Activated CD4-positive, alpha-beta T cell treated with anti-CD3 and anti-CD28 coated beads, Interleukin-2, amount 10 ng/mL, durations not matched to agents 7 days and 5 days (primary cell): ENCODE results near the gene SERPINA3. TPM values are rescaled to one million over a fixed set of nuclear protein-coding genes. Genes with fewer than 3 reads are reported as not detected.

Experiments
- CTCF ChIA-PET: fragments of 350-600 bp; sonication (Branson Sonifier 250); formaldehyde crosslinking; loops from one replicate; lab custom pipeline; 2021; ENCODE audit warnings: antibody characterized with exemption; lab: Charles Lee
- POLR2A ChIA-PET: fragments of 350-600 bp; sonication (Branson Sonifier 250); formaldehyde crosslinking; loops from one replicate; lab custom pipeline; 2021; ENCODE audit warnings: antibody characterized with exemption; lab: Charles Lee
- DNase-seq: peaks from one replicate; pipeline ENCODE4 v3.0.0-alpha.2; 2020
- H3K27ac Mint-ChIP-seq: one replicate; pipeline ENCODE4 v1.8.0; 2021; ENCODE audit warnings: mild to moderate bottlenecking, moderate library complexity, mixed read lengths
- H3K27me3 Mint-ChIP-seq: one replicate; pipeline ENCODE4 v1.8.0; 2021; ENCODE audit warnings: mixed read lengths
- H3K36me3 Mint-ChIP-seq: one replicate; pipeline ENCODE4 v1.8.0; 2021; ENCODE audit warnings: low read depth, mixed read lengths
- H3K4me1 Mint-ChIP-seq: one replicate; pipeline ENCODE4 v1.8.0; 2021; ENCODE audit warnings: mixed read lengths
- H3K4me3 Mint-ChIP-seq: one replicate; pipeline ENCODE4 v1.8.0; 2021; ENCODE audit warnings: mild to moderate bottlenecking, moderate library complexity, mixed read lengths
- H3K9me3 Mint-ChIP-seq: one replicate; pipeline ENCODE4 v1.8.0; 2021; ENCODE audit warnings: mixed read lengths
- total RNA-seq, 2 experiments: library from RNA; stranded (reverse); gene quantifications; one replicate each; pipeline ENCODE4 v1.2.3, GENCODE V29; 2021

Gene SERPINA3
- total RNA-seq, 2 experiments from 2014 or later = not detected

GRCh38 chr14:94663965-94664704 lies 51.9 kb downstream of the SERPINA3 start:
- POLR2A ChIA-PET = no interaction called here
- DNase-seq = no peak
- H3K9me3 Mint-ChIP-seq = no peaks in the 10 kb centered on the region
- H3K27ac Mint-ChIP-seq = no peak overlapping the region
- CTCF ChIA-PET = no interaction called here
- no peaks in the 10 kb centered on the region for H3K36me3 Mint-ChIP-seq
- no peak overlapping the region for H3K4me3 Mint-ChIP-seq
- peaks cover 19% of the 10 kb centered on the region for H3K27me3 Mint-ChIP-seq
- H3K4me1 Mint-ChIP-seq = no peaks in the 10 kb centered on the region

- Mint-ChIP-seq H3K9me3 (no peaks in the 10 kb centered on the region), H3K4me1 (no peaks in the 10 kb centered on the region), H3K4me3 (no peak overlapping the region), H3K36me3 (no peaks in the 10 kb centered on the region), H3K27ac (no peak overlapping the region), H3K27me3 (peaks cover 18% of the 10 kb centered on the region)
- POLR2A ChIA-PET = no interaction called here
- DNase-seq = no peak
- CTCF ChIA-PET = no interaction called here
These were observed 52.9 kb downstream of the SERPINA3 start for GRCh38 chr14:94665121-94665520.

- Mint-ChIP-seq H3K27ac (no peak overlapping the region), H3K4me1 (no peaks in the 10 kb centered on the region), H3K4me3 (no peak overlapping the region), H3K9me3 (no peaks in the 10 kb centered on the region), H3K27me3 (peaks cover 18% of the 10 kb centered on the region), H3K36me3 (no peaks in the 10 kb centered on the region)
- ChIA-PET CTCF (no interaction called here), POLR2A (no interaction called here)
- DNase-seq = no peak
These were observed 53.4 kb downstream of the SERPINA3 start for GRCh38 chr14:94665544-94665943.

GRCh38 chr14:94670692-94671285 lies 58.6 kb downstream of the SERPINA3 start:
- no peaks in the 10 kb centered on the region for H3K4me1 Mint-ChIP-seq
- no peak overlapping the region for H3K27ac Mint-ChIP-seq
- no peaks in the 10 kb centered on the region for H3K9me3 Mint-ChIP-seq
- ChIA-PET POLR2A (no interaction called here), CTCF (interaction anchor here (1.2 kb wide), 1 partner anchor 10 kb away, joined by 3 read pairs; no protein-coding TSS in a partner anchor)
- peaks cover 12% of the 10 kb centered on the region for H3K27me3 Mint-ChIP-seq
- H3K4me3 Mint-ChIP-seq = no peak overlapping the region
- DNase-seq = no peak
- no peaks in the 10 kb centered on the region for H3K36me3 Mint-ChIP-seq

- ChIA-PET CTCF (no interaction called here), POLR2A (no interaction called here)
- no peaks in the 10 kb centered on the region for H3K36me3 Mint-ChIP-seq
- no peak overlapping the region for H3K27ac Mint-ChIP-seq
- peaks cover 12% of the 10 kb centered on the region for H3K27me3 Mint-ChIP-seq
- no peak overlapping the region for H3K4me3 Mint-ChIP-seq
- no peaks in the 10 kb centered on the region for H3K9me3 Mint-ChIP-seq
- H3K4me1 Mint-ChIP-seq = no peaks in the 10 kb centered on the region
- DNase-seq = no peak
These were observed 59.8 kb downstream of the SERPINA3 start for GRCh38 chr14:94671870-94672444.

- H3K36me3 Mint-ChIP-seq = no peaks in the 10 kb centered on the region
- H3K27me3 Mint-ChIP-seq = peaks cover 10% of the 10 kb centered on the region
- ChIA-PET CTCF (interaction anchor here (0.7 kb wide), 1 partner anchor 536 kb away, joined by 5 read pairs; no protein-coding TSS in a partner anchor), POLR2A (no interaction called here)
- no peaks in the 10 kb centered on the region for H3K9me3 Mint-ChIP-seq
- H3K4me1 Mint-ChIP-seq = no peaks in the 10 kb centered on the region
- H3K4me3 Mint-ChIP-seq = no peak overlapping the region
- DNase-seq = no peak
- H3K27ac Mint-ChIP-seq = no peak overlapping the region
These were observed 60.9 kb downstream of the SERPINA3 start for GRCh38 chr14:94673071-94673470.

Other genes with a start within 250 kb of the SERPINA3 start
- not detected for gene SERPINA2, start 245.7 kb upstream of the SERPINA3 start, total RNA-seq
- 1 to 10 TPM; 4.1 to 4.4 TPM for gene SERPINA1, start 223.8 kb upstream of the SERPINA3 start, total RNA-seq
- gene SERPINA11, start 159.6 kb upstream of the SERPINA3 start, total RNA-seq = not detected
- not detected for gene SERPINA9, start 136.2 kb upstream of the SERPINA3 start, total RNA-seq
- gene SERPINA12, start 102.9 kb upstream of the SERPINA3 start, total RNA-seq = not detected
- gene SERPINA4, start 50.9 kb upstream of the SERPINA3 start, total RNA-seq = not detected
- gene SERPINA5, start 31.0 kb upstream of the SERPINA3 start, total RNA-seq = not detected
- gene GSC, start 157.7 kb downstream of the SERPINA3 start, total RNA-seq = not detected